DOHH2 (cell line): ENCODE measurements around the gene THSD7A.

ENCODE experiments used
- H3F3A ChIP-seq: fragments of 200-600 bp; sonication (generic), shearing (Covaris generic); 2 replicates; pipeline ENCODE4 v1.6.0; 2016; ENCODE audit warnings: antibody characterized with exemption, mild to moderate bottlenecking; ENCODE audit not compliant: control insufficient read depth, insufficient read depth
- H3K27ac ChIP-seq: fragments of 200-600 bp; sonication (generic); 2 replicates; pipeline ENCODE4 v1.5.1; 2014; ENCODE audit warnings: low read depth, mild to moderate bottlenecking, low read length, moderate library complexity
- H3K27me3 ChIP-seq: fragments of 200-600 bp; sonication (generic); 2 replicates; pipeline ENCODE4 v1.6.1; 2014; ENCODE audit warnings: mild to moderate bottlenecking, low read length, mixed read lengths; ENCODE audit not compliant: control insufficient read depth
- H3K36me3 ChIP-seq: fragments of 200-600 bp; sonication (generic); 2 replicates; pipeline ENCODE4 v1.6.1; 2014; ENCODE audit warnings: mild to moderate bottlenecking, low read length, moderate library complexity, mixed read lengths; ENCODE audit not compliant: control insufficient read depth
- H3K4me1 ChIP-seq: fragments of 200-600 bp; sonication (generic); 2 replicates; pipeline ENCODE4 v1.6.1; 2014; ENCODE audit warnings: mild to moderate bottlenecking, low read length, mixed read lengths; ENCODE audit not compliant: control insufficient read depth
- H3K4me2 ChIP-seq: fragments of 200-600 bp; sonication (generic); 2 replicates; pipeline ENCODE4 v1.6.0; 2014; ENCODE audit warnings: mild to moderate bottlenecking, low read length, moderate library complexity
- H3K4me3 ChIP-seq: fragments of 200-600 bp; sonication (generic); 2 replicates; pipeline ENCODE4 v1.5.1; 2014; ENCODE audit warnings: mild to moderate bottlenecking, low read length, mixed read lengths
- H3K79me2 ChIP-seq: fragments of 200-600 bp; sonication (generic); 2 replicates; pipeline ENCODE4 v1.6.1; 2014; ENCODE audit warnings: mild to moderate bottlenecking, low read length, mixed read lengths; ENCODE audit not compliant: control insufficient read depth
- H3K9me2 ChIP-seq: fragments of 200-600 bp; sonication (generic); replicated peaks from 2 replicates; pipeline ENCODE4 v1.6.1; 2014; ENCODE audit warnings: mild to moderate bottlenecking, low read length, mixed read lengths; ENCODE audit not compliant: control insufficient read depth
- H3K9me3 ChIP-seq: fragments of 200-600 bp; sonication (generic); 2 replicates; pipeline ENCODE4 v1.6.1; 2014; ENCODE audit warnings: antibody characterized with exemption, low read length, mixed read lengths; ENCODE audit not compliant: control insufficient read depth, insufficient read depth
- H4K20me1 ChIP-seq: fragments of 200-600 bp; sonication (generic); 2 replicates; pipeline ENCODE4 v1.6.0; 2014; ENCODE audit warnings: low read depth, mild to moderate bottlenecking, antibody characterized with exemption, low read length, moderate library complexity; ENCODE audit not compliant: control insufficient read depth, insufficient read depth
- CTCF ChIP-seq: fragments of 200-600 bp; sonication (generic); IDR thresholded peaks from one replicate; pipeline ENCODE4 v1.5.1; 2014; ENCODE audit warnings: antibody characterized with exemption, mild to moderate bottlenecking, low read depth, low read length; ENCODE audit not compliant: poor library complexity, severe bottlenecking
- EZH2phosphoT487 ChIP-seq: fragments of 200-600 bp; sonication (generic); IDR thresholded peaks from 2 replicates; pipeline ENCODE4 v1.6.1; 2017; ENCODE audit warnings: borderline replicate concordance, mild to moderate bottlenecking, antibody characterized with exemption, low read length, moderate library complexity, mixed read lengths

Gene THSD7A

DNA sequence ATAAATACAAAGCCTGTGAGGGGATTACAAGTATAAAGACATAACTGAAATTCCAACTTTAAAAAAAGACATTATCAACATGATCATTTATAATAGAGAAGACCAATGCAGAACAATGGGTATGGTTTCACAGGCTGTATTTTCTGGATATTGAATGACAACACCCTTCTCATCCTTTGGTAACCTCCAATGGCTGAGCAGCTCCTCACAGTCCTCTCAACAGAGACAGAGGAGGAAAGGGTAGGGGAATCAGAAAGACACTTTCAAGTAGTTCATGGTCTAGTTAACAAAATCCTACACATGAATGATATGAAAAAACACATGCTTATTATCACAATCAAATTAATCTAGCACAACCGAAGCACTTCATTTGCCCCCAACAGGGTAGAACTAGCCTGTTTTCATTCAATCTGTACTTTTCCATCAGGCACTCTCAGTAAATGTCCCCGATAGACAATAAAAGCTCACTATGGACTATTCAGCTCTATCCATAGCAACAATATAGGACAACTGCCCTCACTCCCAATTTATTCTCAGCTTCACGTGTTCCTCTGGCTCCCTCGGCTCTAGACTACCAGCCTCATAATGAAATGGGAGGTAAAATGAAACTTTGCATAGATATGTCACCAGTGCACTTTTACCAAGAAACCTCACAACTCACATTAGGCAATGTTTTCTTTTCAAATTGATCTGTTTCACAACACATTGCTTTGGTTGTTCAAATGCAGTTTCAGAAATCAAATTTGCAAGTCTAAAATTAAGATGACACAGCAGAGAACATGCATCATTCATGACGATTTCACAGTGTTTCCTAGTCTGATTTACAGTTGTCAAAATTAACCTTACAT, 211.4 kb downstream of the THSD7A start:
- Histone ChIP-seq H3K4me3 (no peak overlapping the region), H3K4me2 (no peak overlapping the region), H3K36me3 (no peaks in the 10 kb centered on the region), H3K4me1 (no peaks in the 10 kb centered on the region), H4K20me1 (no peaks in the 10 kb centered on the region), H3K79me2 (no peaks in the 10 kb centered on the region), H3K27ac (no peak overlapping the region), H3K9me2 (no peaks in the 10 kb centered on the region), H3K27me3 (no peaks in the 10 kb centered on the region), H3K9me3 (no peaks in the 10 kb centered on the region), H3F3A (no peaks in the 10 kb centered on the region)
- no peak for TF ChIP-seq CTCF

- H3K36me3 ChIP-seq: no peaks in the 10 kb centered on the region
- no peak overlapping the region for H3K27ac ChIP-seq
- no peaks in the 10 kb centered on the region for H3K9me3 ChIP-seq
- no peaks in the 10 kb centered on the region for H3K9me2 ChIP-seq
- H3K4me3 ChIP-seq: no peak overlapping the region
- H3F3A ChIP-seq: no peaks in the 10 kb centered on the region
- no peaks in the 10 kb centered on the region for H3K4me1 ChIP-seq
- no peaks in the 10 kb centered on the region for H3K79me2 ChIP-seq
- H3K4me2 ChIP-seq: no peak overlapping the region
- no peaks in the 10 kb centered on the region for H4K20me1 ChIP-seq
- no peaks in the 10 kb centered on the region for H3K27me3 ChIP-seq
- TF ChIP-seq CTCF (no peak), EZH2phosphoT487 (no peak)
Measured at GRCh38 chr7:11616466-11616865, 215.5 kb downstream of the THSD7A start.

DNA sequence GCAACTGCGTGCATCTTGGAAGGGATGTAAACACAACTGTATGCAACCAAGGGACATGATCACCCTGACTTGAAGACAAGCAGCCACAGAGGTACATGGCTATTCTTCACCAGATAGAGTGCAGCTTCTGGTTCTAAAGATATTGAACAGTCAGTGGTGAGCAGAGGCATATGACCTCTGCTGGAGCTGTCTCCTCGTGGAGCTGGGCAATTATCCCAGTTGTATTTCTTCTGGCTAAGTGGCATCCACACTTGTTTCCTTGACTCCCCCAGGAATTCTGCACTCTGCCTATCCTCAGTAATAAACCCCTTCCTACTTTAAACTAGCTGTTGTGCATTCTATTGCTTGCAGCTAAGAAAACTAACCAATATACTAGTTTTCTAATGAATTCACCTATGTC, 216.8 kb downstream of the THSD7A start:
- no peaks in the 10 kb centered on the region for H3K27me3 ChIP-seq
- no peaks in the 10 kb centered on the region for H4K20me1 ChIP-seq
- no peaks in the 10 kb centered on the region for H3K79me2 ChIP-seq
- no peaks in the 10 kb centered on the region for H3F3A ChIP-seq
- no peak overlapping the region for H3K4me3 ChIP-seq
- no peak overlapping the region for H3K27ac ChIP-seq
- no peaks in the 10 kb centered on the region for H3K9me3 ChIP-seq
- H3K9me2 ChIP-seq: no peaks in the 10 kb centered on the region; the same call in 1 of the 2 replicates
- TF ChIP-seq CTCF (no peak), EZH2phosphoT487 (no peak)
- H3K4me1 ChIP-seq: no peaks in the 10 kb centered on the region
- H3K36me3 ChIP-seq: no peaks in the 10 kb centered on the region
- H3K4me2 ChIP-seq: no peak overlapping the region
